SK-N-SH (cell line): ENCODE measurements around the gene C2orf92. TPM values are rescaled to one million over a fixed set of nuclear protein-coding genes. Genes with fewer than 3 reads are reported as not detected.

ENCODE experiments used
- CTCF ChIA-PET: fragments of 300-600, 350-600 bp; formaldehyde crosslinking; extraction: SDS; loops from one replicate; lab custom pipeline; 2021; lab: Yijun Ruan, JAX
- POLR2A ChIA-PET: fragments of 350-600 bp; sonication (Branson Sonifier 250); formaldehyde crosslinking; extraction: SDS; loops from one replicate; lab custom pipeline; 2020; ENCODE audit warnings: antibody characterized with exemption, inconsistent platforms; lab: Yijun Ruan, JAX
- DNase-seq: peaks from one replicate; pipeline ENCODE4 v3.0.0; 2012
- H2AFZ ChIP-seq: fragments of 200-600 bp; sonication (generic); 2 replicates; pipeline ENCODE4 v1.8.1; 2016; ENCODE audit warnings: antibody characterized with exemption, mild to moderate bottlenecking, low read depth
- H3F3A ChIP-seq: fragments of 200-600 bp; sonication (generic); replicated peaks from 2 replicates; pipeline ENCODE3; 2016; ENCODE audit warnings: antibody characterized with exemption, mild to moderate bottlenecking; ENCODE audit not compliant: insufficient read depth
- H3K27ac ChIP-seq, 2 experiments: fragments of 200-500 bp in 1 of 2; fragments of 200-600 bp in 1 of 2; sonication (Bioruptor generic) in 1 of 2; sonication (generic), shearing (Covaris generic) in 1 of 2; 2 replicates each; pipeline versions ENCODE4 v1.5.1 to v1.6.1; 2014 to 2016; ENCODE audit warnings: low read depth in 2 of 2, inconsistent platforms in 1 of 2, low read length in 1 of 2, mild to moderate bottlenecking in 1 of 2, mixed read lengths in 1 of 2
- H3K27me3 ChIP-seq: fragments of 200-600 bp; sonication (generic), shearing (Covaris generic); 2 replicates; pipeline ENCODE4 v1.6.1; 2016; ENCODE audit warnings: mixed run types; ENCODE audit not compliant: insufficient read depth
- H3K36me3 ChIP-seq, 2 experiments: fragments of 200-500 bp in 1 of 2; fragments of 200-600 bp in 1 of 2; sonication (Bioruptor generic) in 1 of 2; sonication (generic) in 1 of 2; replicated peaks in 1 of 2; 2 replicates each; pipeline versions ENCODE3 to v1.5.1; 2014 to 2016; ENCODE audit warnings: low read length in 1 of 2, mild to moderate bottlenecking in 1 of 2; ENCODE audit not compliant: insufficient read depth in 2 of 2, control insufficient read depth in 1 of 2
- H3K4me1 ChIP-seq, 2 experiments: fragments of 200-500 bp in 1 of 2; fragments of 200-600 bp in 1 of 2; sonication (Bioruptor generic) in 1 of 2; sonication (generic), shearing (Covaris generic) in 1 of 2; 2 replicates each; pipeline versions ENCODE4 v1.5.1 to v1.6.1; 2014 to 2016; ENCODE audit warnings: low read depth in 1 of 2, low read length in 1 of 2, mixed run types in 1 of 2; ENCODE audit not compliant: insufficient read depth in 2 of 2, control insufficient read depth in 1 of 2
- H3K4me2 ChIP-seq: fragments of 200-600 bp; sonication (generic), shearing (Covaris generic); 2 replicates; pipeline ENCODE4 v1.6.1; 2017; ENCODE audit warnings: mixed run types
- H3K4me3 ChIP-seq, 2 experiments: fragments of 200-500 bp in 1 of 2; fragments of 200-600 bp in 1 of 2; sonication (Bioruptor generic) in 1 of 2; sonication (generic), shearing (Covaris generic) in 1 of 2; 2 replicates each; pipeline versions ENCODE4 v1.5.1 to v1.8.1; 2014 to 2016; ENCODE audit warnings: low read depth in 2 of 2, inconsistent platforms in 1 of 2, low read length in 1 of 2, mild to moderate bottlenecking in 1 of 2, mixed read lengths in 1 of 2, moderate library complexity in 1 of 2
- H3K79me2 ChIP-seq: fragments of 200-600 bp; sonication (generic); 2 replicates; pipeline ENCODE4 v1.8.1; 2017; ENCODE audit warnings: mild to moderate bottlenecking; ENCODE audit not compliant: insufficient read depth
- H3K9ac ChIP-seq: fragments of 200-600 bp; sonication (generic); 2 replicates; pipeline ENCODE4 v1.6.1; 2017; ENCODE audit warnings: mixed run types
- H3K9me2 ChIP-seq: fragments of 200-600 bp; sonication (generic); 2 replicates; pipeline ENCODE4 v1.6.1; 2017; ENCODE audit warnings: mixed run types
- H3K9me3 ChIP-seq: fragments of 200-600 bp; sonication (generic); 2 replicates; pipeline ENCODE4 v1.6.1; 2017; ENCODE audit warnings: mixed run types, mild to moderate bottlenecking, moderate library complexity
- H4K20me1 ChIP-seq: fragments of 200-600 bp; sonication (generic); 2 replicates; pipeline ENCODE4 v1.6.1; 2017; ENCODE audit warnings: mild to moderate bottlenecking, mixed run types; ENCODE audit not compliant: insufficient read depth
- CHD2 ChIP-seq: fragments of 150-350 bp; IDR thresholded peaks from 2 replicates; pipeline ENCODE4 v1.6.1; 2018; ENCODE audit warnings: low read length; ENCODE audit not compliant: partially characterized antibody
- CTCF ChIP-seq: fragments of 200-600 bp; sonication (generic); IDR thresholded peaks from 2 replicates; pipeline ENCODE4 v1.6.1; 2017; ENCODE audit warnings: antibody characterized with exemption, mild to moderate bottlenecking, moderate library complexity
- ELF1 ChIP-seq: IDR thresholded peaks from 2 replicates; pipeline ENCODE4 v1.4.0; 2012
- EP300 ChIP-seq, 2 experiments: IDR thresholded peaks; 2 replicates each; pipeline versions ENCODE4 v1.4.0 to v1.6.1; 2012; ENCODE audit warnings: borderline replicate concordance in 1 of 2, low read depth in 1 of 2, low read length in 1 of 2
- EZH2phosphoT487 ChIP-seq: fragments of 200-600 bp; sonication (generic); IDR thresholded peaks from 2 replicates; pipeline ENCODE4 v1.6.1; 2017; ENCODE audit warnings: low read depth, mixed run types, mild to moderate bottlenecking, antibody characterized with exemption, moderate library complexity, borderline replicate concordance
- FOSL2 ChIP-seq: IDR thresholded peaks from 2 replicates; pipeline ENCODE4 v1.4.0; 2012; ENCODE audit warnings: low read depth, mild to moderate bottlenecking, moderate library complexity, borderline replicate concordance
- MXI1 ChIP-seq: IDR thresholded peaks from 2 replicates; pipeline ENCODE4 v1.6.1; 2012; ENCODE audit warnings: mild to moderate bottlenecking, low read depth, low read length, improper control_type of control experiment
- NRF1 ChIP-seq: IDR thresholded peaks from 2 replicates; pipeline ENCODE4 v1.6.1; 2012; ENCODE audit warnings: low read depth, mild to moderate bottlenecking, low read length
- RAD21 ChIP-seq: IDR thresholded peaks from 2 replicates; pipeline ENCODE4 v1.6.1; 2012; ENCODE audit warnings: mild to moderate bottlenecking, low read length
- RCOR1 ChIP-seq: fragments of 150-350 bp; IDR thresholded peaks from 2 replicates; pipeline ENCODE4 v1.6.1; 2017; ENCODE audit warnings: antibody characterized with exemption, low read length
- REST ChIP-seq: IDR thresholded peaks from 2 replicates; pipeline ENCODE4 v1.6.1; 2012; ENCODE audit warnings: mild to moderate bottlenecking, low read depth, low read length, moderate library complexity
- RFX5 ChIP-seq: IDR thresholded peaks from 2 replicates; pipeline ENCODE4 v1.6.1; 2012; ENCODE audit warnings: mild to moderate bottlenecking, improper control_type of control experiment, low read length
- RXRA ChIP-seq: IDR thresholded peaks from 2 replicates; pipeline ENCODE4 v1.4.0; 2012; ENCODE audit warnings: low read depth, mild to moderate bottlenecking, borderline replicate concordance
- SMC3 ChIP-seq: IDR thresholded peaks from 2 replicates; pipeline ENCODE4 v1.6.1; 2012; ENCODE audit warnings: low read depth, low read length, improper control_type of control experiment
- TAF1 ChIP-seq: IDR thresholded peaks from 2 replicates; pipeline ENCODE4 v1.6.1; 2012; ENCODE audit warnings: low read depth, mild to moderate bottlenecking, low read length, moderate library complexity, borderline replicate concordance
- TCF12 ChIP-seq: IDR thresholded peaks from 2 replicates; pipeline ENCODE4 v1.4.0; 2012
- USF1 ChIP-seq: IDR thresholded peaks from 2 replicates; pipeline ENCODE4 v1.4.0; 2012; ENCODE audit warnings: low read depth, borderline replicate concordance
- USF2 ChIP-seq: fragments of 150-350 bp; IDR thresholded peaks from 2 replicates; pipeline ENCODE4 v1.6.1; 2017; ENCODE audit warnings: antibody characterized with exemption, low read length, low read depth, borderline replicate concordance
- YY1 ChIP-seq: IDR thresholded peaks from 2 replicates; pipeline ENCODE4 v1.4.0; 2012; ENCODE audit warnings: low read depth, mild to moderate bottlenecking
- ZBTB33 ChIP-seq: IDR thresholded peaks from 2 replicates; pipeline ENCODE4 v1.4.0; 2012; ENCODE audit warnings: low read depth, borderline replicate concordance
- WGBS: methylation state at CpG from one replicate; pipeline ENCODE4 v1.1.6; 2017; ENCODE audit warnings: low lambda C conversion rate; 5-methylcytosine and 5-hydroxymethylcytosine counted together
- polyA plus RNA-seq, 3 experiments: library from polyadenylated mRNA; depleted of rRNA; stranded (reverse); fragments of >200 nt; gene quantifications; 2 replicates each; pipeline ENCODE4 v1.2.3, GENCODE V29; 2012

The C2orf92 gene
- polyA plus RNA-seq, 1 of the 3 experiments (the other 2 are of a cell fraction), result 3.1 TPM

- Histone ChIP-seq H3K4me3 (no peak overlapping the region), H4K20me1 (no peaks in the 10 kb centered on the region), H3K36me3 (no peaks in the 10 kb centered on the region), H3K79me2 (no peaks in the 10 kb centered on the region), H3K9ac (no peak overlapping the region), H3K9me3 (no peaks in the 10 kb centered on the region), H3F3A (no peaks in the 10 kb centered on the region), H3K4me2 (no peak overlapping the region), H3K4me1 (peaks cover 0 to 5% of the 10 kb centered on the region in 2 experiments; a peak in 1 of 4 replicates), H3K27ac (no peak overlapping the region), H2AFZ (no peak overlapping the region), H3K9me2 (no peaks in the 10 kb centered on the region), H3K27me3 (no peaks in the 10 kb centered on the region)
- no peak for TF ChIP-seq RAD21
- no peak for TF ChIP-seq EZH2phosphoT487
- TF ChIP-seq TCF12, result no peak
- no peak for TF ChIP-seq RCOR1
- TF ChIP-seq CTCF, result no peak
- TF ChIP-seq NRF1, result no peak
- no peak for TF ChIP-seq FOSL2
- no peak for TF ChIP-seq RFX5
- TF ChIP-seq MXI1, result no peak
- no peak for TF ChIP-seq YY1
- no peak for TF ChIP-seq USF1
- TF ChIP-seq SMC3, result no peak
- TF ChIP-seq REST, result no peak
- TF ChIP-seq USF2, result no peak
- no peak for TF ChIP-seq TAF1
- no peak for TF ChIP-seq CHD2
- no peak for TF ChIP-seq EP300 (IDR thresholded peaks at IDR 0.05; ENCODE audit: borderline replicate concordance in 1 of 2, low read depth in 1 of 2, low read length in 1 of 2)
- TF ChIP-seq ELF1, result no peak
- no peak for TF ChIP-seq ZBTB33
- no peak for TF ChIP-seq RXRA
- POLR2A ChIA-PET, result no interaction called here
- no peak for DNase-seq
- WGBS, result 78% methylated on average over 9 of the region's 17 CpGs
- CTCF ChIA-PET, result interaction anchor here (1.3 to 1.7 kb wide), 2 partner anchors 16 to 123 kb away, joined by 3 to 6 read pairs; no protein-coding TSS in a partner anchor
Measured at GRCh38 chr2:97714084-97714949, 44.8 kb downstream of the C2orf92 start.
